ENCODE measurements around the gene RUNDC3A.
A peak's percentile ranks its signal among the peaks of the same experiment; 100 is the strongest.

Gene RUNDC3A

GRCh38 chr17:44284024-44284400, 24.4 kb upstream of the RUNDC3A start:
- DNase-seq, result no peak

- no peak for DNase-seq
Measured at GRCh38 chr17:44287651-44288050, 20.8 kb upstream of the RUNDC3A start.

- no peak for DNase-seq
Measured at GRCh38 chr17:44293509-44294226, 14.7 kb upstream of the RUNDC3A start.

GRCh38 chr17:44297975-44298374, 10.4 kb upstream of the RUNDC3A start:
- no peak for DNase-seq

GRCh38 chr17:44304651-44305050, 3.8 kb upstream of the RUNDC3A start:
- DNase-seq, result no peak

- no peak for DNase-seq
Measured at GRCh38 chr17:44307387-44308186, 814 bp upstream of the RUNDC3A start.

GRCh38 chr17:44308865-44309264, 464 bp downstream of the RUNDC3A start:
- DNase-seq, result no peak

- no peak for DNase-seq
Measured at GRCh38 chr17:44309472-44309871, 1.1 kb downstream of the RUNDC3A start.

- DNase-seq, result no peak
Measured at GRCh38 chr17:44310188-44310587, 1.8 kb downstream of the RUNDC3A start.

GRCh38 chr17:44310609-44311376, 2.4 kb downstream of the RUNDC3A start:
- DNase-seq, result no peak

- DNase-seq, result no peak
Measured at GRCh38 chr17:44311562-44312181, 3.3 kb downstream of the RUNDC3A start.

- no peak for DNase-seq
Measured at GRCh38 chr17:44312396-44313104, 4.1 kb downstream of the RUNDC3A start.

- DNase-seq, result no peak
Measured at GRCh38 chr17:44314031-44314430, 5.6 kb downstream of the RUNDC3A start.

GRCh38 chr17:44314524-44314868, 6.1 kb downstream of the RUNDC3A start:
- no peak for DNase-seq

- peak; percentile 48 for DNase-seq
Measured at GRCh38 chr17:44314869-44315661, 6.7 kb downstream of the RUNDC3A start.

- DNase-seq, result no peak
Measured at GRCh38 chr17:44315760-44316731, 7.6 kb downstream of the RUNDC3A start.

GRCh38 chr17:44317545-44317944, 9.1 kb downstream of the RUNDC3A start:
- DNase-seq, result no peak

- no peak for DNase-seq
Measured at GRCh38 chr17:44318077-44318892, 9.9 kb downstream of the RUNDC3A start.

- no peak for DNase-seq
Measured at GRCh38 chr17:44320066-44320465, 11.7 kb downstream of the RUNDC3A start.

Data from activated CD4-positive, alpha-beta T cell treated with anti-CD3 and anti-CD28 coated beads, Interleukin-2, amount 50 U/mL, for 16 hours (primary cell).